DMS153 treated with DMSO at 0.1 percent for 48 hours (cell line): ENCODE measurements around the gene ADCY4.

Experiments
- DNase-seq: peaks from one replicate; lab custom pipeline; 2025; ENCODE audit not compliant: unreplicated experiment; lab: John Stamatoyannopoulos, UW

Gene ADCY4

DNA sequence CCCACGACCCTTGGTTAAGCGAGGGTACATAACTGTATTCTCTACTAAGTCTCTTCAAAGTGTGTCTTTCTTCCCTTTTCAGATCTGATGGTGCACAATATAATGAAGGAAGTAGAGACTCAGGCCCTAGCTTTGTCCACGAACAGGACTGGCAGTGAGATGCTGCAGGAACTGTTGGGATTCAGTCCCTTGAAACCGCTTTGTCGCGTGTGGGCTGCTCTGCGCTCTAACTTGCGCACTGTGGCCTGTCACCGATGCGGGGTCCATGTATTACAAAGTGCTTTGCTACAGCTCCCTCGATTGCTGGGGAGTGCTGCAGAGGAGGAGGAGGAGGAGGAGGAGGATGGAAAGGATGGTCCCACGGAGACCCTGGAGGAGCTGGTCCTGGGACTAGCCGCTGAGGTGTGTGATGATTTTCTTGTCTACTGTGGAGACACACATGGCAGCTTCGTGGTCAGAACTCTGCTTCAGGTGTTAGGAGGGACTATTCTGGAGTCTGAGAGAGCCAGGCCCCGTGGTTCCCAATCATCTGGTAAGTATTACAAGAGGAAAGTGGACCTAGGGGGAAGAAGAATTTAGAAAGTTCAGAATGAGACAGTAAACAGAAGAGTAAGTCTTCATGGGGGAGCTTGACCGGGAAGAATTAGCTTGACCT, 34.4 kb downstream of the ADCY4 start:
- DNase-seq, result no peak

DNA sequence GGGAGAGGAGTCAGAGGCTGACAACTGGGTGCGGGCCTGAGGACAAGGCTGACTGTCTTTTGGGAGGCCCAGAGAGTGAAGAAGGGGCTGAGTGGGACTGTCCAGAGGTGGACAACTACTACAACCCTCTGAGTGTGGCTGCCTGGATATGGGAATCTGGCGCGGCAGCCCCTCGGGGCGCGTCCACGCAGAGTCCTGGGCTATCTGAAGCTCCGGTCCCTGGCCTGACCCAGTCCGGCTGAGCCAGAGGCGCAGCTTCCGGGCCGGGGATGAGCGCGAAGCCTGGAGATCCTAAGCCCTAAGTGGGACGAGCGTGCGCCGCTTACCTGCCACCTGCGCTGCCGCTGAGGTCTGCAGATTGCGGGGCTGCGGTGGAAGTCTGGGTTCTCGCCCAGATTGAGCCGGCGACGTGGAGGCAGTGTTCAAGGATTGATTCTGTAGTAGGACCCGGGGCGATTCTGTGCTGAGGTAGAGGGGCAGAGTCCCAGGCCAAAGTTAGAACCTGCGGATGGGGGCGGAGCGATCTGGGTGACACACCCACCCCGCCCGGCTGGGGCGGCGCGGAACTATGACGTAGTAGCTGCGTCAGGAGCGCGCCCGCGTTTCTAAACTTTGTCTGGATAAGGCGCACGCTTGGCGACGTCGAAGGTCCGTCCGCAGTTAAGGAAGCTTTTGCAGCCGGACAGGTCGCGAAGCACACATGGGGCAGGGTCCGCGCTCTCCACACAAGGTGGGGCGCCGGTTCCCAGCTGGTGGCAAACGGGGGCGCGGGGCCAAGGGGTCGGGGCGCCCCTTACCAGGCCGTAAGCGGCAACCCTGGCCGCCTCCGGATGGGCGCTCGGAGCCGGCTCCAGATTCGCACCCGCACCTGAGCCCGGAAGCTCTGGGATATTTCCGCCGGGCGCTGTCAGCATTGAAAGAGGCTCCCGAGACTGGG, 35.3 kb downstream of the ADCY4 start, which contains the start of the genes DHRS1 and NOP9:
TSS of gene DHRS1 (minus strand) at position 526 of the 937 bp plus-strand sequence. CDS start 674 bp downstream, outside the sequence.
TSS of gene NOP9 (plus strand) at position 596 of the 937 bp plus-strand sequence. CDS start at position 701, 105 bp downstream.
- DNase-seq, result peak; percentile 67

DNA sequence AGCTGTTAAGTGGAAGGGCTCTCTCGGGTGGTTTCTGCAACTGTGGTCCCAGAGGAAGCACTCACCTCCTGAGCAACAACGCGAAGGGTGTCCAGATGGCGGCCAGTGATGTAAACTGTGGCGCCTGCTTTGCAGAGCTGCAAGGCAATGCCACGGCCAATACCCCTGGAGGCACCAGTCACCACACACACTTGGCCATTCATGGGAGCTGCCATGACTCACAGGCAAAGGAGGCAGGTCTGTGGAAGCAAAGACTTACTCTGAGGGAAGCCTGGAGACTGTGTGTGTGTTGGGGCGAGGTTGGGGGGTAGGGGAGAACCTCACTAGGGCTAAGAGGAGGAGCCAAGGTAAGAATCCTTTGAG, 36.0 kb downstream of the ADCY4 start:
- DNase-seq, result no peak

DNA sequence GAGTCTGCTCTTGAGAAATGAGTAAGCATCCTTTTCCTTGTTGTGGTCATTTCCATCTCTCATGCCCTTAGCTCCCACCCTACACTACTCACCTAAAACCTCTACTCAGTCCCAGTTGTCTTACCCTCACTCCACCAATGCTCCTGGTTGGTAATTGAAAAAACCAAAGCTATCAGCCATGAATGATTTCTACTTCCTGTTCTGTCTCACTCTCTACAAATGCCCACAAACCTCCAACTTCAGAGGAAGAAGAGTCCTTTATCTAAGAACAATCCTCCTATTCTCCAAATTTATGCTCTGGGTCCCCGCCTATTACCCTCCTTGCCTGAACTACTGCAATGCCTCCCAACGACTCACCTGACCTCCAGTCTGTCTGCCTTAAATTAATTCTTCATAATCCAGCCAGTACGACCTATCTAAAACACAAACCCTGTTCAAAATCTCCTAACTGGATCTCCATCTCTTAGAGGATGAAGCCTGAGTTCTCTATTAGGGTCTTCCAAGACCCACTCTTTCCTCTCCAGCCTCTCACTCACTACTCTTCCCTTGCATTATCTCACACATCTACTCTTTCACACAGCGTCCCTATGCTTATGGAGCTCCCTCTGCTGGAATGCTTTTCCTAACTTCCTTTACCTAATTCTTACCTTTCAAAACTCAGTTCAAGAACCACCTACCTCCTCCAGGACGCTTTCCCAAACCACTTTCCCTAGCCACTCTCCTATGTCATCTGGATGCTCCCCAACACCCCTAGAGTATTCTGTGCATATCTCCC, 37.5 kb downstream of the ADCY4 start:
- DNase-seq, result peak; percentile 17

DNA sequence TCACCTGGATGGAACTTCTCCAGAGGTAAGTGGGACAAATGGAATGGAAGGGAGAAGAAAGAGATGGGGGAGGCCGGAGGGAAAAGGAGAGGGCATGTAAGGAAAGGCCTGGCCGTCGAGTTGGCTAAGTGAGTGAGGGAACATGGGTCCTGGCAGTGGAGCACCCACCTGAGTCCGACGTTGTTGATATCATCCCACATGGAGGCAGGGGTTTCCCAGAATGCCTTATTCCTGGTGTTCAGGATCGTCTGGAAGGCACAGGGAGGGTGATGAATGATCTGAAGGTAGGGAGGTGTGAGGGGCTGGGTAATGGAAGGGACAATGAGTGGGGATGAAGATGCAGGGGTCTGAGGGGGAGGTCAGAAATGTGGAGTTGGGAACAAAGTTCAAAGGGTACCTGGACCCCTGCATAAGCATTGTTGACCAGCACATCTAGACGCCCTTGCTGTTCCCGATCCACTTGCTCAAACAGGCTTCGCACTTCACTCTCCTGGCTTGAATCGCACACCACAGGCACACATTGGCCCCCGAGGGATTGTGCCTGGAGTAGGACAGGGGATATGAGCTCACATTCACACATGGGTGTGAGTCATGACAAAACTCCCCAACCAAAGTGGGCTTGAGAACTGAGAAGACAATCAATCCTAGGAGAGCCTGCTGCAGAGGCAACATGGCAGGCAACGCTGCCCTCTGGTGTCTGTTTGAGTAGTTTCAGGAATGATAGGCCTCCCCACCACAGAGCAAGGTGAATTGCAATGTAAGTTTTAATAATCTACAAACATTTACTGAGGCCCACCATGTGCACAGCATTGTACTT, 38.3 kb downstream of the ADCY4 start:
- peak; percentile 42 for DNase-seq

DNA sequence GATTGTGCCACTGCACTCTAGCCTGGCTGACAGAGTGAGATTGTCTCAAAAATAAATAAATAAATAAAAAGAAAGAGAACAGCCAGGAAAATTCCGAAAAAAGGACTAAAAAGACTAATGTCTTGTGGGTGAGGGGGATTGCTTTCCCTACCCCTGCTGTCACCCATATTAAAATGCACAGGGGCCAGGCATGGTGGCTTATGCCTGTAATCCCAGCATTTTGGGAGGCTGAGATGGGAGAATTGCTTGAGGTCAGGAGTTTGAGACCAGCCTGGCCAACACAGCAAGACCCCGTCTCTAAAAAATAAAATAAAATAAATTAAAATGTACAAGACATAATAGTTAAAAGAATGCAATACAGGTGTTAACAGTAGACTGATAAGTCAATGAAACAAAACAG, 41.3 kb downstream of the ADCY4 start:
- DNase-seq, result no peak

DNA sequence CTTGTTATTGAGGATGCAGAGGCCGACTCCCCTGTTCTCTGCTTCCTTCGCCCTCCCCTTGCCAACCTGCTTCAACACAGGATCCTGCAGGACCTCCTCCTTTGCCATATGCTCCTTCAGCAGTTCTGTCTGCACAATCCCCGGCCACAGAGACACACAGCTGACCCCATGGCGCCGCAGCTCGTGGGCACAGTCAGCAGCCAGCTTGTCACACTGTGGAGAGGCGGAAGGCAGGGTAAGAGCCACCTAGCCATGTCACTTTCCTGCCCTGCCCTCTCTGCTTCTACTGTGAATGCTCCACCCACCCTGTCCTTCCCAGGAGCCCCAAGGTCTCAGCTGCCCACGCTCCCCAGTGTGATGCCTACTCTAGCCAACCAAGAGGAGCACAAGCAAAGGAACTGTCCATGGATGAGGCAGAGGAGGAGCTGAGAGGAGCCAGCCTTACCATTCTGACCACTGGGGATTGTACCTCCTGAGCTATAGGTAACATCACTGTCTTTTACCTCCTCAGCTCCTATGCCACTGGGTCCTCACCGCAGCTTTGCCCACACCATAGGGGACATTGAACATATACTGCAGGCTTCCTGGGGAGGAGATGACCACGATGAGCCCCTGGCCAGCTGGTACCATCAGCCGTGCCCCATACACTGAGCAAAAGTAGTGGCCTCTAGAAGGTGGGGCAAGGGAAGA, 42.6 kb downstream of the ADCY4 start:
- no peak for DNase-seq

DNA sequence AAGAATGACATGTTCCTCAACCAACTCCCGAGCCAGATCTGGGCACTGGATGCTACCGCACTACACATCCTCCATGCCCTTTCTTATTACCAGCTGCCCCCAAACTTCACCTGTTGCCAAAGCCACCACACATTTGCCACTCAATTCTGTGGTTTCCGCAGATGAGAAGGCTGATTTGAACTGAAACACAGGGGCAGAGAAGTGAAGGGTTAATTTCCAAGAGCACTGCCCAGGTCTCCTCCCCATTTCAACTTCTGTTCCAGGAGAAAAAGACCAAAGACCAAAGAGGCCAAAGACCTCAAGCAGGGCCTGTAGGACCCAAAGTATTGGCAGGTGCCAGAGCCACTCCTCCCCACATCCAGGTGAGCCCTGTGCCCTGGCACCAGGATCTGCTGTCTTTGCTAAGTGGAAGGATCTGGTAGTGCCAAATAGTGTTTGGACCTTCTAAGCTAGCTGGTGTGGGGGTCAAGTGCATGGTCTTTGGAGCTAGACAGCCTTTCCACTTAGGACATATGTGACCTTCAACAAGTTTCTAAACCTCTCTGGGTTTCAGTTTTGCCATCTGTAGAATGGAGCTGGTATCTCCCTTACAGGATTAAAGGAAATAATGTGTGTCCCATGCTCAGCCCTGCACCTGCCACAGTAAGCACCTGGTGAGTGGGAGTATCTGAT, 43.3 kb downstream of the ADCY4 start:
- DNase-seq, result no peak

DNA sequence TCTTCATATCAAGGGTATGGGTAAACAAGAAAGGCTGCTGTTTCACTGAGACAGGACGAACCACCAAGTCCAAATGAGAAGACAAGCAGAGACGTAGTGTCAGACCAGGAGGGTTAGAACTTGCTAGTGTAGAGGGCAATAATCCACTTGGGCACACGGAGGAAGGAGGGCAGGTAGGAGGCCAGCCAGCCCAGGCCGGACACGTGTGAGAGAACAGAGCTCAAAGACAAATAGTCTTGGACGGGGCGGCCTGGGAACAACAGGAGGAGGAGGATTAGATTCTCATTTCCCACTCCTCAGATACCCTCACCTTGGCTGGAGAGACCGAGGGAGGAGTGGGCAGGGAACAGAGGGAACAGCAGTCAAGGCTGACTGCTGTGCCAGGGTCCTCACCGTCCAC, 44.1 kb downstream of the ADCY4 start:
- DNase-seq, result no peak

DNA sequence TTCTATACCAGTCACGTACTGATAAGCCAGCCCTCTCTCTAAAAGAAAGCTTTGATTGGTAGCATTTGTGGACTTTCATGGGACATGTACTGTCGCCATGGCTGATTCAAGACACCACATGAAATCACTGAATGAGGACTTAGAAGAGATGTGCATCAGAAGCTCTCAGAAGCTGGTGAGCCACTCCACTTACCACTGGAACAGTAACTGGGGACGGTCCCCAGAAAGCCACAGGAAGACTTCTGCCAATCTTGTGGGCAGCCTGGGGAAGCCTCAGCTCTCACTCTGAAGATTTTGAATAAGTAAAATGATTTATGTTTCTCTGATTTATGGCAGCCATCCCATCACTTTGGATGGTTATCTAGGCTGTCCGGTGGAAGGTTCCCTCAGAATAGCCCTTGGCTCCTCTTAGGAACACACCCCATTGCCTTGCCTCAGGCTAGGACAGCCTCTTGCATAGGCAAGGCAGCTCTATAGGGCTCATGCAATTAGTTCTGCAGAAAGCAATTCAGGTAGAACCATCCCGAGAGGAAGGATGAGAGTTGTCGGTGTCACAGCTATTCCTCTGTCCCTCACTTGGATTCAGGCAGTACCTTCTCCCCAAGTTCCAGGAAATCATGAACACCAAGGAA, 45.1 kb downstream of the ADCY4 start:
- DNase-seq, result no peak

DNA sequence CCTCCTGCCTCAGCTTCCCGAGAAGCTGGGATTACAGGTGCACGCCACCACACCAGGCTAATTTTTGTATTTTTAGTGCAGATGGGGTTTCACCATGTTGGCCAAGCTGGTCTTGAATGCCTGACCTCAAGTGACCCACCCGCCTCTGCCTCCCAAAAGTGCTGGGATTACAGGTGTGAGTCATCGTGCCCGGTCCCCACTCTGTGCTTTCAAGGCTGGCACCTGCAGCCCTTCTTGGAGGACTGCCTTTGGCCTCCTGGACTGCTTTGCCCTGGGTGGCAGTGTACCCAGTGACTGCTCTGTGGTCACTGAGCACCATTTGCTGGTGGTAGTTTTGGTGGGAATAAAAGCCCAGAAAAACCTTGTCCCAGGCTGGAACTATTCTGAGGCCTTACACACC, 47.9 kb downstream of the ADCY4 start:
- DNase-seq, result no peak

DNA sequence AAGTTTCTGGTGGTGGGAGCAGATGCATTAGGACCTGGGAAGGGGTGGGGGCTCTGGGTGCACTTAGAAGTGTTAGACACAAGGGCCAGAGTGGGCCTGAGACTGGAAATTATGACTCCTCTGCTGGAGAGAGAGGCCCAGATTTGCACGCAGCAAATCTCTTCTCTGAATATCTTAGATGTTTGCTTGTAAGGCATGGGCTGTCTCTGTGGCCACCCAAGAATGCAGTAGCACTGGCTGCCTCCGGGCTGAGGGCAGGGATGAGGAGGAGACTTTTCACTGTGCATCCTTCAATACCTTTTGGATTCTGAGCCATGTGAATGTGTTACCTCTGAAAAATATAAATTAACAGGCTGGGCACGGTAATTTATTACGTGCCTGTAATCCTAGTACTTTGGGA, 49.5 kb downstream of the ADCY4 start:
- DNase-seq, result no peak

DNA sequence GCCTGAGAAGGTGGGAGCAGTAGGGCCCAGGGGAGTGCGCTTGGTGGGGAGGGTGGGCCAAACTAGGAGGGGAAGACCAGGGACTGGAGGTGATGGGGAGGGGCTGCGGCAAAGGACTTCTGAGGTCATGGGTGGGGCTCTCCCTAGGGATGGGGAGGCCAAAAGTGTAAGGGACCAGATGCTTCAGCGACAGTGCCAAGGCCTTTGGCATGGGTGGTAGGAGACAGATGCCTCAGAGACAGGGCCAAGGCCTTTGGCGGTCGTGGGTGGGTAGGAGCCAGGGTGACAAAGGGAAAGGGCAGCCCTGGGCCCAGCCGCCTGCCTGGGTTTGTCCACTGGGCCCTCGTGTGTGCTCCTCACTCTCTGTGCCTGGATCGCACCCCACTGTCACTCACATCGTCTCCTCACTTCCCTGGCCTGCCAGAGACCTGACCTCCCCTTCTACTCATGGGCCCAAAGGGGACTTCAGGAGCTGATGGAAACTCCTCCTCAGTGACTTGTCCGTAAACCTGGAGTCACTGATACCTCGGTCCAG, 50.3 kb downstream of the ADCY4 start:
- DNase-seq, result no peak

DNA sequence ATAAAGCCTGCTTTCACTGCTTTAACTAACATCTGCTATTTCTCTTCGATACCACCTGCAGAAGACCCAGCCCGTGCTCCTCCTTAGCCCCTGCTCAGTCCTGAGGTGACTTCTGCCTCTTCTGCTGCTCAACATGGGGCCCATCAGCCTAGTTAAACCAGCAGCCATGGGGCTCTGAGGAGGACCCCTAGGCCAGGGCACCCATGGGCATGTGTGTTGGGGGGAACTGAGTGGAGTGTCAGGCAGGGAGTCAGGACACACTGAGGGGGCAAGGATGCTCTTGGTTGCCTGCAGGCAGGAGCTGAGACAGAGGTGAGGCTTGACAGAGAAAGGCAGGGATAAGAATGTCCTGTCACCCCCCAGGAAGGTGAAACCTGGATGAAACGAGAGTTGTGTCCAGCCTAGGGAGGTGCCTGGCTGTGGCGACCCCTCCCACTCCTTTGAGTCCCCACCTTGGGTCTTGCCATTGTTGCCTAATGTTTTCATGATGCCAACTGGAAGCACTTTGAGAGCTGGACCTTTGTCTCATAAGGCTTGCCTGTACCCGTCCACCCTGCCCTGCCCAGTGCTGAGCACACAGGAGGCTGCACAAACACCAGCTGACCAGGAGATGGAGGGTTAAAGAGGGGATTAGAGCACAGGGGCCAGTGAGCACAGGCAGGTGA, 50.9 kb downstream of the ADCY4 start:
- DNase-seq, result no peak

DNA sequence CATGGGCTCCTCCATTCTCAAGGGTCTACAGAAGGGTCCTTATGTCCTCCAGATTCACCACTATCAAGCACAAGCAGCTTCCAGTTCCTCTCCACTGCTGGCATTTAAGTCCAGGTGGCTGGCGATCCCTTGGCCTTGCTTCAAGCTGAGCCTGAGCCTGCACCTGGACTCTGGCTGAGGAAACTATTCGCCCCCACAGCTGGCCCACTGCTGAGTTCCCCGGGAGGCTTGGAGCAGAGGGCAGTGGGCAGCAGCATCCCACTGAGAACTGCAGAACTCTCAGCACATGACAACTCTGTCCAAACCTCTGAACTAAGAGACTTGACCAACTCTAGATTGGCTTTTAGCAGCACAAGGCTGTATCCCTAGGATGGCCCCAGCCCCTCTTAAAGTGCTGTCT, 52.1 kb downstream of the ADCY4 start:
- DNase-seq, result no peak

DNA sequence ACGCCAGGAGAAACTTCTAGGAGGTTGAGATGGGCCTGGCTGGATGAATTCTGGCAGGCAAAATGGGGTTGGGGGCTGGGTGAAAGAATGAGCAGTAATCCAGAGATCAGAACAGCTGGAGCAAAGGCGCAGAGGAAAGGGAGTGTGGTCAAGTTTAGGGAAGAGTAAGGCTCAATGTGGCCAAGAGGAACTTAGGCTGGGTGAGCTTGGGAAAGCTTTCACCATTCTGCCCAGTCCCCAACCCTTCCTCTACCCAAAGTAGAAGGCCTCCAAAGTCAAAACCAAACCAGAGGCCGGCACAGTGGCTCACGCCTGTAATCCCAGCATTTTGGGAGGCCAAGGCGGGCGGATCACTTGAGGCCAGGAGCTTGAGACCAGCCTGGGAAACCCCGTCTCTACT, 53.2 kb downstream of the ADCY4 start:
- DNase-seq, result no peak

DNA sequence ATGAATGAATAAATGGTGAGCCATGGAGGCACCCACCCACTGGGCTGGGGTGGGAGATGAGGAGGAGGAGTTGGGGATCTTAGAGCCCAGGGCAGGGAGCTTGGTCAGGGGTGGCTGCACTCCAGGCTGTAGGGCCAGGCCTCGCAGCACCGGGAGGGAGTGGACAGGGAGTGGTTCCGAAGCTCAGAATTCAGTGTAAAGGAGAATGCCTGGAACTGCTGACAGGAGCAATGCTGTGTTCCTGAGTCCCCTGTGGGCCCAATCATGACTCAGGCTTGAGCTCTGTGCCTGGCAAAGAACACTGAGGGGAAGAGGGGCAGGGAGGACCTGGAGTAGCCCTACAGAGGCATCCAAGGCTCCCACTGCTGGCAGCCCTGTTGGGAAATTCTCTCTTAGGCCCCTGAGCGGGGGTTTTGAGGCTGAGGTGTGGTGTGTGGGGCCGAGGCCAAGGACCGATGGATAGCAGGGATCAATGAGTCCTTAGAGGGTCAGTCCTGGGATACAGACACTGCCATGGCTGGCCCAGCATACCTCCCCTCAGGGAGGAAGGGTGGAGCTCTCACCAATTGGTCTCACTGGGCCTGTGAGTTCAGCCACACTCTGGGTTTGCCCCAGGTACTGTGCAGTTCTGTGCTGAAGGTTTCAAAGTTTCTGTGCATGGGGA, 53.9 kb downstream of the ADCY4 start:
- no peak for DNase-seq
